ENCODE results near the gene PRAMEF15. TPM values are rescaled to one million over a fixed set of nuclear protein-coding genes. Genes with fewer than 3 reads are reported as not detected.

PRAMEF15 gene
- not detected in 2 replicates for total RNA-seq

GRCh38 chr1:13315281-13315680 is at the start of gene PRAMEF15:
Gene PRAMEF15 (plus strand): TSS chr1:13315581. CDS start chr1:13318408, 2,827 bp downstream.

GRCh38 chr1:13285037-13285436 is 30.3 kb upstream of the PRAMEF15 start, which contains the start of gene PRAMEF8:
Gene PRAMEF8 (minus strand): TSS chr1:13285137. CDS start chr1:13284091, 1,046 bp downstream.

DNA sequence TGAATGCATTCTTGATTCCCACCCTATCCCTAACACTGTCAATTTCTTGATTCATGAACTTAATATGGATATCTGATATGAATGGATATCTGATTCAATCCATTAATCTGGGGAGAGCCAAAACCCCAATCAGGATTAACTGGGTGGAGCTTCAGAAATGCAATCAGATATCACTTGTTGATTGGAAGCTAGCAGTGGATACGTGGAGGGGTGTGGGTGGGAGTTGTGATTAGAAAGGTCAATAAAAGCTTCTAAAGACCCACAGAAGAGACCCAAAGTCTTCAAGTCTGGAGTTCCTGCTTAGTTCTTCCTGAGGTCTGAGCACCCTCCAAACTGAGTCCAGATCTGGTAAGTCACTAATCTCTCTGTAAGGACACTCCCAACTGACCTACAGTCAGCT is 12.1 kb upstream of the PRAMEF15 start, which contains the start of gene PRAMEF33:
PRAMEF33 (plus strand) TSS at position 301 of the 400 bp plus-strand sequence. CDS start 2,416 bp downstream, outside the sequence.

DNA sequence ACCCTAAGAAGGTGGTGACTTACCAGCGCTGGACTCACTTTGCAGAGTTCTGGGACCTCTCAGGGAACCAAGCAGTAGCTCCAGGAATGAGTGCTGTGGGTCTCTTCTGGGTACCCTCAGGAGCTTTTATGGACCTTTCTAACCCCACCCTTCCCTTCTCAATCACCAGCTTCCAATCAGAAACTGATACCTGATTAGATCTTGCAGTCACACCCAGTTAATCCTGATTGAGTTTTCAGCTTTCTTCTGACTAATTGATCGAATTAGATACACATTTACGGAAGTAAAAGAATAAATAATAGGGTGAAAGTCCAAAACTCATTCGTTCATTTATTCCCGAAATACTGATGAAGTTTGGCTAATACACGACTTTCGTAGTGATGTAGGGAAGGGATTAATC is 31.7 kb downstream of the PRAMEF15 start, which contains the start of gene PRAMEF14:
PRAMEF14 (minus strand) TSS at position 101 of the 400 bp plus-strand sequence. CDS start 1,820 bp downstream, outside the sequence.

Other genes with a start within 250 kb of the PRAMEF15 start
- not detected in 2 replicates for gene PRAMEF25, start 244.8 kb upstream of the PRAMEF15 start, total RNA-seq
- gene HNRNPCL2, start 198.7 kb upstream of the PRAMEF15 start, total RNA-seq, result not detected in 2 replicates
- gene PRAMEF26, start 159.6 kb upstream of the PRAMEF15 start, total RNA-seq, result not detected in 2 replicates
- not detected in 2 replicates for gene HNRNPCL4, start 149.9 kb upstream of the PRAMEF15 start, total RNA-seq
- not detected in 2 replicates for gene PRAMEF9, start 143.7 kb upstream of the PRAMEF15 start, total RNA-seq
- not detected in 2 replicates for gene PRAMEF13, start 114.2 kb upstream of the PRAMEF15 start, total RNA-seq
- gene PRAMEF18, start 89.4 kb upstream of the PRAMEF15 start, total RNA-seq, result not detected in 2 replicates
- gene PRAMEF5, start 61.4 kb upstream of the PRAMEF15 start, total RNA-seq, result not detected in 2 replicates
- gene PRAMEF8, start 30.4 kb upstream of the PRAMEF15 start, total RNA-seq, result not detected in 2 replicates
- gene PRAMEF33, start 12.0 kb upstream of the PRAMEF15 start, total RNA-seq, result not detected in 2 replicates
- not detected in 2 replicates for gene PRAMEF14, start 31.6 kb downstream of the PRAMEF15 start, total RNA-seq
- not detected in 2 replicates for gene PRAMEF19, start 56.4 kb downstream of the PRAMEF15 start, total RNA-seq
- not detected in 2 replicates for gene PRAMEF17, start 74.1 kb downstream of the PRAMEF15 start, total RNA-seq
- gene PRAMEF20, start 94.9 kb downstream of the PRAMEF15 start, total RNA-seq, result not detected in 2 replicates
- 1.4 TPM in 1 of 2 replicates, not detected in the other for gene LRRC38, start 198.4 kb downstream of the PRAMEF15 start, total RNA-seq